IMR-90 (cell line): ENCODE results near the gene PDZD2. TPM values are rescaled to one million over a fixed set of nuclear protein-coding genes. Genes with fewer than 3 reads are reported as not detected.

Experiments used
- ATAC-seq: fragments of 200-7000 bp; cut with Tn5 transposase; 2 replicates; pipeline ENCODE4 v1.9.1; 2020; ENCODE audit warnings: low read depth, mild to moderate bottlenecking, moderate library complexity
- BruUV-seq: library from RNA; stranded (reverse); fragments of 400-500 nt; replicated peaks from 2 replicates; lab custom pipeline; 2021; lab: Mats Ljungman, UMichigan
- CTCF ChIA-PET: fragments of 300-600 bp; formaldehyde crosslinking; extraction: SDS; loops from one replicate; lab custom pipeline; 2021; ENCODE audit warnings: antibody characterized with exemption; lab: Yijun Ruan, JAX
- POLR2A ChIA-PET: fragments of 300-600 bp; sonication (Branson Sonifier 250); formaldehyde crosslinking; loops from one replicate; lab custom pipeline; 2022; ENCODE audit warnings: antibody characterized with exemption; ENCODE audit not compliant: unreplicated experiment; lab: Charles Lee
- DNase-seq: peaks from one replicate; pipeline ENCODE4 v3.0.0; 2013
- H2AFZ ChIP-seq: replicated peaks from 2 replicates; pipeline ENCODE3; 2013; ENCODE audit warnings: low read length, mild to moderate bottlenecking; ENCODE audit not compliant: poor library complexity
- H2AK5ac ChIP-seq: 2 replicates; pipeline ENCODE4 v1.6.1; 2013; ENCODE audit warnings: low read depth, low read length, inconsistent platforms
- H2AK9ac ChIP-seq: replicated peaks from 2 replicates; pipeline ENCODE3; 2013; ENCODE audit warnings: mild to moderate bottlenecking, low read depth, low read length, moderate library complexity; ENCODE audit not compliant: poor library complexity
- H2BK120ac ChIP-seq: 2 replicates; pipeline ENCODE4 v1.6.1; 2013; ENCODE audit warnings: low read depth, low read length, inconsistent platforms
- H2BK15ac ChIP-seq: 3 replicates; pipeline ENCODE4 v1.6.1; 2013; ENCODE audit warnings: low read depth, low read length, inconsistent platforms
- H2BK20ac ChIP-seq: 2 replicates; pipeline ENCODE4 v1.6.1; 2013; ENCODE audit warnings: low read depth, mild to moderate bottlenecking, inconsistent platforms, low read length, moderate library complexity
- H2BK5ac ChIP-seq: 2 replicates; pipeline ENCODE4 v1.6.1; 2013; ENCODE audit warnings: mild to moderate bottlenecking, low read depth, low read length, inconsistent platforms; ENCODE audit not compliant: poor library complexity, severe bottlenecking
- H3K14ac ChIP-seq: replicated peaks from 2 replicates; pipeline ENCODE4 v1.6.1; 2013; ENCODE audit warnings: low read depth, low read length, inconsistent platforms
- H3K18ac ChIP-seq: 2 replicates; pipeline ENCODE4 v1.6.1; 2013; ENCODE audit warnings: low read depth, low read length, control low read depth
- H3K23ac ChIP-seq: 2 replicates; pipeline ENCODE4 v1.6.1; 2013; ENCODE audit warnings: low read depth, low read length, inconsistent platforms
- H3K27ac ChIP-seq: 2 replicates; pipeline ENCODE4 v1.5.1; 2013; ENCODE audit warnings: mild to moderate bottlenecking, control low read depth, low read length; ENCODE audit not compliant: insufficient read depth
- H3K27me3 ChIP-seq: 2 replicates; pipeline ENCODE4 v1.6.1; 2013; ENCODE audit warnings: low read length; ENCODE audit not compliant: control insufficient read depth, insufficient read depth
- H3K36me3 ChIP-seq: 2 replicates; pipeline ENCODE4 v1.6.1; 2013; ENCODE audit warnings: low read length, mixed read lengths; ENCODE audit not compliant: control insufficient read depth, insufficient read depth
- H3K4ac ChIP-seq: 2 replicates; pipeline ENCODE4 v1.6.1; 2013; ENCODE audit warnings: low read depth, low read length, inconsistent platforms
- H3K4me1 ChIP-seq: 2 replicates; pipeline ENCODE4 v1.6.1; 2013; ENCODE audit warnings: low read length, mixed read lengths; ENCODE audit not compliant: control insufficient read depth, insufficient read depth
- H3K4me2 ChIP-seq: 2 replicates; pipeline ENCODE4 v1.6.1; 2013; ENCODE audit warnings: low read depth, mild to moderate bottlenecking, control low read depth, low read length, moderate library complexity
- H3K4me3 ChIP-seq: 2 replicates; pipeline ENCODE4 v1.5.1; 2013; ENCODE audit warnings: low read depth, mild to moderate bottlenecking, control low read depth, low read length, moderate library complexity; ENCODE audit not compliant: insufficient read depth
- H3K56ac ChIP-seq: 2 replicates; pipeline ENCODE4 v1.6.1; 2013; ENCODE audit warnings: low read length, inconsistent platforms; ENCODE audit not compliant: insufficient read depth; ENCODE audit errors: extremely low read depth
- H3K79me1 ChIP-seq, 2 experiments: 2 replicates each; pipeline ENCODE4 v1.6.1; 2013; ENCODE audit warnings: low read length in 2 of 2, inconsistent platforms in 1 of 2, low read depth in 1 of 2
- H3K9ac ChIP-seq: 2 replicates; pipeline ENCODE4 v1.6.1; 2013; ENCODE audit warnings: low read depth, low read length, control low read depth
- H3K9me1 ChIP-seq: 2 replicates; pipeline ENCODE4 v1.6.1; 2013; ENCODE audit warnings: low read length, inconsistent platforms; ENCODE audit not compliant: insufficient read depth
- H3K9me3 ChIP-seq: 2 replicates; pipeline ENCODE4 v1.6.1; 2013; ENCODE audit warnings: low read length; ENCODE audit not compliant: control insufficient read depth, insufficient read depth
- H4K20me1 ChIP-seq: 2 replicates; pipeline ENCODE4 v1.6.1; 2013; ENCODE audit warnings: low read length, inconsistent platforms; ENCODE audit not compliant: insufficient read depth
- H4K5ac ChIP-seq: 2 replicates; pipeline ENCODE4 v1.6.1; 2013; ENCODE audit warnings: mild to moderate bottlenecking, low read depth, low read length, control low read depth
- H4K8ac ChIP-seq, 2 experiments: 2 replicates each; pipeline ENCODE4 v1.6.1; 2013; ENCODE audit warnings: low read depth in 2 of 2, low read length in 2 of 2, control low read depth in 1 of 2, inconsistent platforms in 1 of 2
- H4K91ac ChIP-seq: 2 replicates; pipeline ENCODE4 v1.6.1; 2013; ENCODE audit warnings: low read depth, low read length, inconsistent platforms; ENCODE audit not compliant: insufficient read depth
- CHD1 ChIP-seq: IDR thresholded peaks from 2 replicates; pipeline ENCODE4 v1.6.1; 2012; ENCODE audit warnings: low read depth, low read length, improper control_type of control experiment
- FOS ChIP-seq: fragments of 150-350 bp; IDR thresholded peaks from 2 replicates; pipeline ENCODE4 v1.6.1; 2016; ENCODE audit warnings: low read depth, low read length
- MAFK ChIP-seq: IDR thresholded peaks from 2 replicates; pipeline ENCODE4 v1.6.1; 2012; ENCODE audit warnings: low read depth, low read length, improper control_type of control experiment
- MAZ ChIP-seq: IDR thresholded peaks from 2 replicates; pipeline ENCODE4 v1.6.1; 2012; ENCODE audit warnings: low read depth, mild to moderate bottlenecking, low read length, improper control_type of control experiment, moderate library complexity, borderline replicate concordance
- MXI1 ChIP-seq: IDR thresholded peaks from 2 replicates; pipeline ENCODE4 v1.6.1; 2012; ENCODE audit warnings: low read depth, mild to moderate bottlenecking, low read length, moderate library complexity, borderline replicate concordance
- NFE2L2 ChIP-seq: fragments of 150-350 bp; IDR thresholded peaks from 2 replicates; pipeline ENCODE4 v1.6.1; 2016; ENCODE audit warnings: low read depth, mild to moderate bottlenecking, low read length
- POLR2A ChIP-seq: IDR thresholded peaks from 2 replicates; pipeline ENCODE4 v1.6.1; 2012; ENCODE audit warnings: mild to moderate bottlenecking, low read depth, low read length
- RAD21 ChIP-seq: IDR thresholded peaks from 2 replicates; pipeline ENCODE4 v1.6.1; 2012; ENCODE audit warnings: low read length, improper control_type of control experiment
- RCOR1 ChIP-seq: IDR thresholded peaks from 2 replicates; pipeline ENCODE4 v1.6.1; 2012; ENCODE audit warnings: mild to moderate bottlenecking, low read length, improper control_type of control experiment; ENCODE audit not compliant: insufficient replicate concordance
- RFX5 ChIP-seq: IDR thresholded peaks from 2 replicates; pipeline ENCODE4 v1.8.0; 2012; ENCODE audit warnings: low read depth, mild to moderate bottlenecking, low read length, moderate library complexity
- SMC3 ChIP-seq: fragments of 150-350 bp; IDR thresholded peaks from 2 replicates; pipeline ENCODE4 v1.6.1; 2016; ENCODE audit warnings: low read depth, mild to moderate bottlenecking, antibody characterized with exemption, low read length, moderate library complexity
- USF2 ChIP-seq: fragments of 150-350 bp; IDR thresholded peaks from 2 replicates; pipeline ENCODE4 v1.6.1; 2017; ENCODE audit warnings: mild to moderate bottlenecking, antibody characterized with exemption, low read length, low read depth
- WGBS, 2 experiments: methylation state at CpG; one replicate each; pipeline versions ENCODE4 v1.1.5 to v1.1.7; 2013; ENCODE audit warnings: missing lambda C conversion rate in 2 of 2; ENCODE audit not compliant: insufficient read length in 1 of 2; ENCODE audit errors: extremely low coverage in 2 of 2; 5-methylcytosine and 5-hydroxymethylcytosine counted together
- dilution Hi-C: fragments of 300-500 bp; cut with HindIII; formaldehyde crosslinking; loops from one replicate; pipeline ENCODE4 v1.14.3; 2018; ENCODE audit warnings: low sequenced_read_pairs; ENCODE audit not compliant: unreplicated experiment
- in situ Hi-C: fragments of 300-500 bp; cut with MboI; formaldehyde crosslinking; loops from 3 replicates; pipeline ENCODE4 v1.14.3; 2019; ENCODE audit warnings: low sequenced_read_pairs, inconsistent platforms, mixed read lengths
- intact Hi-C: fragments of 100-400 bp; cut with micrococcal nuclease; formaldehyde crosslinking; loops from 2 replicates; pipeline ENCODE4 v1.10.0; 2022
- polyA plus RNA-seq, 3 experiments: library from polyadenylated mRNA; depleted of rRNA; stranded (reverse); fragments of >200 nt; gene quantifications; 2 replicates each; pipeline ENCODE4 v1.2.3, GENCODE V29; 2012; ENCODE audit warnings: low replicate concordance in 1 of 3
- total RNA-seq: library from RNA; depleted of rRNA; stranded (reverse); fragments of >200 nt; gene quantifications from 2 replicates; pipeline ENCODE4 v1.2.3, GENCODE V29; 2012
- TF ChIP-seq, protein P1 (sequence below): conservative IDR thresholded peaks from 2 replicates; pipeline ENCODE4 v1.5.1; 2012; ENCODE audit warnings: mild to moderate bottlenecking, low read depth, low read length, improper control_type of control experiment

The PDZD2 gene
- total and polyA plus RNA-seq, 2 of the 4 experiments (the other 2 are of a cell fraction), result under 0.01 to 0.02 TPM

DNA sequence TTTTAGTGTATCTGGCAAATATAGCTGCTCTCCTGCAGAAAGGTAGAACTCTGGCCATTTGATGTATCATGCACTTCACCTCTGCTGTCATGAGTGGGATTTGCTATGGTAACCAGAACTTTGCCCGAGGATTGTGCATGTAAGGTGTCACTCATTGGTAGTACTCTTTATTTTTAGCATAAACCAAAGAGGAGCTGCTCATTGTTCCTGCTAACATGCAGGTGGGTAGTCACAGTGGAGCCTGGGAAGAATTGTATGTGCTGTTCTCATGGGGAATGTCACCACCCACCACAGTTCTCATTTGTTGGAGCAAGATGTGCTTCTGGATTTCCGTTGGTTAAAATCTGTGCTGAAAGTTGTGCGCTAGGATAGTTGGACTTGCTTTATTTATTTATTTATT, 12.3 kb downstream of the PDZD2 start:
- H3K27ac ChIP-seq, result no peak overlapping the region
- POLR2A ChIA-PET, result no interaction called here
- no peak overlapping the region for H3K56ac ChIP-seq
- DNase-seq, result no peak
- no peak overlapping the region for H3K18ac ChIP-seq
- H3K4me3 ChIP-seq, result no peak overlapping the region
- no peak overlapping the region for H3K4me2 ChIP-seq
- H4K20me1 ChIP-seq, result no peaks in the 10 kb centered on the region
- no peak overlapping the region for H2AFZ ChIP-seq
- TF ChIP-seq, protein P1, sequence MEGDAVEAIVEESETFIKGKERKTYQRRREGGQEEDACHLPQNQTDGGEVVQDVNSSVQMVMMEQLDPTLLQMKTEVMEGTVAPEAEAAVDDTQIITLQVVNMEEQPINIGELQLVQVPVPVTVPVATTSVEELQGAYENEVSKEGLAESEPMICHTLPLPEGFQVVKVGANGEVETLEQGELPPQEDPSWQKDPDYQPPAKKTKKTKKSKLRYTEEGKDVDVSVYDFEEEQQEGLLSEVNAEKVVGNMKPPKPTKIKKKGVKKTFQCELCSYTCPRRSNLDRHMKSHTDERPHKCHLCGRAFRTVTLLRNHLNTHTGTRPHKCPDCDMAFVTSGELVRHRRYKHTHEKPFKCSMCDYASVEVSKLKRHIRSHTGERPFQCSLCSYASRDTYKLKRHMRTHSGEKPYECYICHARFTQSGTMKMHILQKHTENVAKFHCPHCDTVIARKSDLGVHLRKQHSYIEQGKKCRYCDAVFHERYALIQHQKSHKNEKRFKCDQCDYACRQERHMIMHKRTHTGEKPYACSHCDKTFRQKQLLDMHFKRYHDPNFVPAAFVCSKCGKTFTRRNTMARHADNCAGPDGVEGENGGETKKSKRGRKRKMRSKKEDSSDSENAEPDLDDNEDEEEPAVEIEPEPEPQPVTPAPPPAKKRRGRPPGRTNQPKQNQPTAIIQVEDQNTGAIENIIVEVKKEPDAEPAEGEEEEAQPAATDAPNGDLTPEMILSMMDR, result no peak
- no peak for TF ChIP-seq FOS
- no peak for TF ChIP-seq USF2
- no peak for TF ChIP-seq MXI1
- no peak for TF ChIP-seq NFE2L2
- no peak for TF ChIP-seq CHD1
- TF ChIP-seq RFX5, result no peak
- TF ChIP-seq RAD21, result no peak
- no peak for TF ChIP-seq POLR2A
- TF ChIP-seq MAFK, result no peak
- TF ChIP-seq MAZ, result no peak
- no peak for TF ChIP-seq SMC3
- TF ChIP-seq RCOR1, result no peak
- H3K14ac ChIP-seq, result no peak overlapping the region
- peaks cover 18% of the 10 kb centered on the region for H3K27me3 ChIP-seq
- no peak overlapping the region for H2BK5ac ChIP-seq
- no peaks in the 10 kb centered on the region for H3K9me1 ChIP-seq
- no peak overlapping the region for H4K91ac ChIP-seq
- no peak overlapping the region for H3K9ac ChIP-seq
- dilution Hi-C loops, result no loop called here
- H2BK15ac ChIP-seq, result no peak overlapping the region
- H3K79me1 ChIP-seq, result no peaks in the 10 kb centered on the region
- intact Hi-C loops, result no loop called here
- no CpG with 5 or more reads among the region's 3 CpGs for WGBS, 2 experiments
- BruUV-seq, result no TSS peak
- H3K4me1 ChIP-seq, result no peaks in the 10 kb centered on the region
- no peaks in the 10 kb centered on the region for H3K36me3 ChIP-seq
- H4K5ac ChIP-seq, result no peak overlapping the region
- H2AK5ac ChIP-seq, result no peak overlapping the region
- H2BK20ac ChIP-seq, result no peak overlapping the region
- ATAC-seq, result no peak
- no peak overlapping the region for H4K8ac ChIP-seq
- no peak overlapping the region for H2BK120ac ChIP-seq
- H2AK9ac ChIP-seq, result no peak overlapping the region
- H3K9me3 ChIP-seq, result no peaks in the 10 kb centered on the region
- H3K4ac ChIP-seq, result no peak overlapping the region
- no peak overlapping the region for H3K23ac ChIP-seq
- CTCF ChIA-PET, result interaction anchor here (0.6 to 1.6 kb wide), 2 partner anchors 12 to 46 kb away, joined by 3 to 4 read pairs; partner anchors contain the start of gene PDZD2
- in situ Hi-C loops, result no loop called here
